ENCODE results near the gene GNAT2.

GNAT2 gene

DNA sequence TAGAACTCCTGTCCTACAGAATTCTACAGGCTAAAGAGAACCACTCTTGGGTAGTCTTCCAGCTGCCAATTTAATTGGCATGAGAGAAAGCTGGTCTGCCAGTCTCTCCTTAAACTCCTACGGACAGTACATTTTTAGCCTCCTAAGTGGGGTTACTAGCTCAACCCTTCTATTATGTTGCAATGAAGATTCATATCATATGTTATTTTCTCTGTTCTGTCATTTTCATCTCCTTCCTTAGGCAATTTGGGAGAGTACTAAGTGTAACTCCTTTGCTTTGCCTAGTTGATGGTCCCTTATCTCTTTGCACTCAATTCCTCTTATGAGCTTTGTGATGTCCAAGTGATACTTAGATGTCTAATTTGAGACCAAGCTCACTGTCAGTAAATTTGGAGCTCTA is 14.0 kb downstream of the GNAT2 start:
- no peak for DNase-seq

DNA sequence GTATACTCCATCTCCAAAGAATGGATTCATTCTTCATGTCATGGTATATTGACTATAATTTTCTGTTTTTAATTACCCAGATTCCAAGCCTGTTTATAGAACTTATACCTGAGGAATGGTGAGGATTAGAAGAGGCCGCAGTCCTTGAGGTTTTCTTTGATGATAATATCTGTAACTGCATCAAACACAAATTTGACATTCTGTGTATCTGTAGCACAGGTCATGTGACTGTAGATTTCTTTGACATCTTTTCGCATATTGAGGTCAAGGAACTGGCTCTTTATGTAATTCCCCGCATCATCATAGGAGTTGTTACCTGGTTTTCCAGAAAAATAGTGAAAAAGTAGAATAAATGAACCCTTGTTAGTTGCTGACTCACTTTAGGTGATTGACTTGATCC is 16.2 kb downstream of the GNAT2 start:
- no peak for DNase-seq

DNA sequence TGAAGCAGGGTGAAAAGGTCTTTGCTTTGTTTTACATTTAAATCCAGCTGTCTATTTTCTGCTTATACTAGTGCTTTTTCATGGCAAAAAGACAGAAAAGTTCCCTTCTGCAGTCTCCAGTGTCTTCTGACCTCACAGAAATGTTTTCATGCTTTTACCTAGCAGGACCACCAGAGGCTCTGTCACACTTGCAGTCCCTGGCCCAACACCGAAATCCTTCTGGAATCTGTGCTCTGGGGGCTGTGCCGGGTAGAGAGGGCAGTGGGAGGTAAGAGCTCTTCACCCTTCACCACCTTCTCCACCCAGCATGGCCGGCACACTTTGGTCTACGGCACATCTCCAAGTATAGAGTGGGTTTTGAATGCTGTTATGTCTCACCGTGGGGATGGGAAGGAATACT is 20.8 kb downstream of the GNAT2 start:
- DNase-seq = no peak

DNA sequence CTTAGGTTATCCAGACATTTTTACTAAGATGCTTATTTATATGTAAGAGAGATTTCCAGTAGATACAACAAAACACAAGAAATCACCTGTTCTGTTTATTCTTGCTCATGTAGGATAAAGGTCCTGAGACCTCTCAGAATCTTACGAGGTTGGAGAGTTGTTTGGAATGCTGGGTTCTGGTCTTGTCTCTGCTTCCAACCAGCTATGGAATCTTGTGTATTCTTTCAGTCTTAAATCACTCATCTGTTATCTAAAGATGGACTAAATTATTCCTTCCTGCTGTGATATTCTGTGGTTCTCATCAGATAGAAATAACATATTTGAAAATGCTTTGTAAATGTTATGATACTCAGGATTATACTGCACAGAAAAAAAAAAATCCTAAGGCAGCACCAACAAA is 21.3 kb downstream of the GNAT2 start:
- DNase-seq = no peak

DNA sequence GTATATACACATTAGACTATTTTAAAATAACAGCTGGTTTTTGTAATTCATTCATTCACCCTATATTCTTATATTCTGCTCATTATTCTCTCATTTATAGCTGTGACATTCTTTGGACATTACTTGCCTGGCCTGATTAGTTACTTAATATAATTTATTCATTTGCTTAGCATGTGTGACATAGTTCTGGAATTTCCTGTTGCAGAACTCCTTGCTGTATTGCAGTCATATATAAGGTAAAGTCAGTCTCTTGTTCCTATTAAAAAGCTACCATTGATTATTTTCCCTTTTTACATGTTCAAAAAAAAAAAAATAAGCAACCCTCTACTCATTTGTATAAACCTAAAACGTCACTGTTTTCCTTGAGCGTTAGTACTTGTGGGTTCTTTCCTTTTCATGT is 23.9 kb downstream of the GNAT2 start:
- DNase-seq = no peak

DNA sequence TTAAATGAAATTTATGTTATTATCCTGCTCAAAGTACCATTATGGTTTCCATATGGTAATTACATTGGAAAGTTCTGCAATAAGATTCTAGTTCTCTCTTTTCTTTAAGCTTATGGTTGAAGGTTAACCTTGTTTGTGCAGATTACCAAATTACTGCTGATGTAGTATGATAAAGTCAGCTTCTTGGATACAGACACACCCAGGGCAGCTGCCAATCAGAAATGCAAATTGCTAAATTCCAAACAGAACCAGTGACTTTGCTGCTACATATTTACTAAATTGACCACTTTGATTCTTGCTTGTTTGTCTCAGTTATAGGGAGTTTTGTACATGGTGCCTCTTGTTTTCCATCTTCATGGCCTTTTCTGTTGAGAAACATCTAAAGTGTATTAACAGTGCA is 26.5 kb downstream of the GNAT2 start:
- DNase-seq = no peak

DNA sequence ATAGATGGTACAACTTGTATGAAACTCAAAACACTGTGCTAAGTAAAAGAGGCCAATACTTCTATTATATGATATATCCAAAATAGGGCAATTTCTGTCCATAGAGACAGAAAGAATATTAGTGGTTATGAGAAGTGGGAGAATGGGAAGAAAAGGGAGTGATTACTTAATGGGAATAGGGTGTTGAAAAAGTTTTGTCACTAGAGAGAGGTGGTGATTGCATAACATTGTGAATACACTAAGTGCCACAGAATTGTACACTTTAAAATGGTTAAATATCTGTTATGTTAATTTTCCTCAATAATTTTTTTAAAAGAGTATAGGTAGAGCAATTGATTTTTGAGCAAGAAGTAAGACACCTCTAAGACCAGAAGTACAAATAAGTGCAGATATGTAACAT is 29.7 kb downstream of the GNAT2 start:
- DNase-seq = no peak

DNA sequence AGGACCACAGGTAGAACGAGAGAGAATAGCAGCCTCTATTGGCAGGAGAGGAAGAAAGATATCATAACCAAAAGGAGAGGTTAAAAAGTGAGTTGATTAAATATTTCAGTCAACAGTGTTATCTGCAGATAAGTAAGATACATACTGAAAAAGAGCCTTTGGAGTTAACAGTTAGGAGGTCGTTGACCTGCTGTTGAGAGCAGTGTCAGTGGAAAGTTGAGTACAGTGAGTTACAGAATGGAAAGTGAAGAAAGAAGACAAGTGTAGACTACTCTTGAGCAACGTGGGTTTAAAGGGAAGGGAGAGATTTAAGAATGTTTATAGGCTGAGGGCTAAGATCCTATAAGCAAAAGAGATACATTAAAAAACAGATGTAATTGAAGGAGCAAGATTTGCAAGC is 30.2 kb downstream of the GNAT2 start:
- DNase-seq = no peak

DNA sequence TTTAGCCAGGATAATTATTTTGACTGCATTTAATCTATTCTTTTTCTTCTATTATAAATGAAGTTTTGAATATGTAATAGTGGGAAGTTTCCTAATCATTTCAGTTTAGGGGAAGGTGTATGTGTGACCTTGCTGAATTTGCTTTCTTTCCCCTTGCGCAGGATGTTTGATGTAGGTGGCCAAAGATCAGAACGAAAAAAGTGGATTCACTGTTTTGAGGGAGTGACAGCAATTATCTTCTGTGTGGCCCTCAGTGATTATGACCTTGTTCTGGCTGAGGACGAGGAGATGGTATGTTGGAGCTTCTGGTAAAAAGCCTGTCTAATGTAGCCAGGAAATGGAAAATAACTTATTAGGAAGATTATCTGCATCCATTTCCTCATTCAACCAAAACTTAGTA is 33.4 kb downstream of the GNAT2 start:
- no peak for DNase-seq

DNA sequence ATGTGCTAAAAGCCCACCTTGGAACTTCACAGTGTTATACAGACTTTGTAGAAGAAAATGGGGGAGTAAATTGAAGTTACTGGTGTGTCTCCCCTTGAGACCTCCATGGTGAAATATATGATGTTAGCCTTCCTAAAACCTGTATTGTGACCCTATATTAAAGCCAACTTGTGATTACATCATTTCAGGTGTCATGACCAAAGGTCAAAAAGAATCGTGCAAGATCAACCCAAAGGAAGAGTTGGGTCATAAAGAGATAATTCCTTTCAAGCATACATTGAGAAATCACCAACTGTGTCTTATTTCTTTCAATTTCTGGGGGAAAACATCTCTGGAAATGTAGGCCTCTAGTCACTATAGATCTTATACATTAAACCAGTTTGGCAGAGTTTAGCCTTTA is 34.6 kb downstream of the GNAT2 start:
- DNase-seq = no peak

DNA sequence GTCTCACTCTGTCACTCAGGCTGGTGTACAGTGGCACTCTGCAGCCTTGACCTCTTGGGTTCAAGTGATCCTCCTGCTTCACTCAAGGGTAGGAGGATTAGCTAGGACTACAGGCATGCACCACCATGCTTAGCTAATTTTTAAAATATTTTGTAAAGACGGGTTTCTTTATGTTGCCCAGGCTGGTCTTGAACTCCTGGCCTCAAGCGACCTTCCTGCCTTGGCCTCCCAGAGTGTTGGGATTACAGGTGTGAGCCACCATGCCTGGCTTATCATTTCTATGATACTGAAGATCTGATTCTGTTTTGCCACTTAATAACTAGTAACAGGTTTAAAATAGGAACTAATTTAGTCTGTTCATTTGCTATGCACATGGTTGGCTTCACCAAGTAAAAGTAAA is 37.4 kb downstream of the GNAT2 start:
- DNase-seq = no peak

DNA sequence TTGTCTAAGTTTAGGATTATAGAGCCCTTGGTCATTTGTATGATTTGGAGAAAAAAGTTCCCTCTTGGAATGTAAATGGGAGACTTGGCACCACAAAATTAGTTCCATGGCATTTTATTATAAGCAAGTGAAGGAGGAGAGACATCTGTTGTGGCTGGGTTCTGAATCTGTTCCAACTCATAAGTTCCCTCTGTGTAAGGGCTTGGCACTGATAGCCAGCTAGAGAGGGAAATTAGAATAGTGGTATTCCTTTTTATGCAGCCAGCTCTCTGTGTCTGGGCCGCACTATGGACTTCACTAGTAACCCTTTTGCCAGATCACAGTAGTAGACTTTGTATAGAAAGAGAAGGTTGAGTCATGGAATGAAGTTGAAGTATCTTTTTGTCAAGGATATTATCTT is 39.9 kb downstream of the GNAT2 start:
- no peak for DNase-seq

DNA sequence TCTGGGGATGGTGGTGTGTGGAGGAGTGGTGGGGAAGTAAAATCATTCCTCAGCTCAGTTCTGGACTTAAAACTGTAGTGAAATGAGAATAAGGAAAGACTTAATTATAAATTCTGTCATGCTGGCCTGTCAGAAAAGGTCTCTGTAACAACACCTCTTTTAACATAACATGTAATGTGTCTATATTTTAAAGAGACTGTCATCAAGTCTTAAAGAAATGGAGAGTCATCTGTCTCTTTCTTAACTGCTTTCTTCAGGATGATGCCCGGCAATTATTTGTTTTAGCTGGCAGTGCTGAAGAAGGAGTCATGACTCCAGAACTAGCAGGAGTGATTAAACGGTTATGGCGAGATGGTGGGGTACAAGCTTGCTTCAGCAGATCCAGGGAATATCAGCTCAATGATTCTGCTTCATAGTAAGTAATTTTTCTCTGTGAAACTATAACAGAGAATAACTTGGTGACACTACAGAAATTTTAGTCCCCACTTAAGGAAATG is 40.4 kb downstream of the GNAT2 start:
- DNase-seq = no peak

DNA sequence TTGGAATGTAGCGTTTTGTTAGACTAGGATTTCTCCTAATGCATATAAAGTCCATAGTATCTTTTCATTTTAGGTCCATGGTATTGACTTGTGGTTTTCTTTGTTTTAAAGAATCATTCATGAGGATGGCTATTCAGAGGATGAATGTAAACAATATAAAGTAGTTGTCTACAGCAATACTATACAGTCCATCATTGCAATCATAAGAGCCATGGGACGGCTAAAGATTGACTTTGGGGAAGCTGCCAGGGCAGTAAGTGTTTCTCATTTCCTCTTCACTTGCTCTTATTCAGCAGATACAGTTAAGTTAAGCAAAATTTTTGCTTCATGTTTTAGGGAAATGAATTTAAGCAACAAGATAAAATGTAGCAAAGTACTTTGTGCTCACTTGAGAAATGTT is 45.6 kb downstream of the GNAT2 start:
- no peak for DNase-seq

DNA sequence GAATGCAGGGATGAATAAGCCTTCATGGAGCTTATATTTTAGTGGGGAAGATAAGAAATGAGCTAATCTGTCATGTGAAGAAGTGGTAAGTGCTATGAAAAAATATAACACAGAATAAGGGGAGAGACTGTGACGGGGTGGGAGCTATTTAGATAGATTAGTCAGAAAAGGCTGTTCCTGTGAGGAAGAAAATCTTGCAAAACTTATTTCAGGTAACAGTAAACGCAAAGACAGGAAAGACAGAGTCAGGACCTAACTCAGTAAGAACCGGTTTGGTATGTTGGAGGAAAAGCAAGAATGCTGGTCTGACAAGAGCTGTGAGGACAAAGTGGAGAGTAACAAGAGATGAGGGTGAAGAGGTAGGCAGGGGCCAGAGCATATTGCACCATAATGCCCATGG is 49.0 kb downstream of the GNAT2 start:
- DNase-seq = no peak

DNA sequence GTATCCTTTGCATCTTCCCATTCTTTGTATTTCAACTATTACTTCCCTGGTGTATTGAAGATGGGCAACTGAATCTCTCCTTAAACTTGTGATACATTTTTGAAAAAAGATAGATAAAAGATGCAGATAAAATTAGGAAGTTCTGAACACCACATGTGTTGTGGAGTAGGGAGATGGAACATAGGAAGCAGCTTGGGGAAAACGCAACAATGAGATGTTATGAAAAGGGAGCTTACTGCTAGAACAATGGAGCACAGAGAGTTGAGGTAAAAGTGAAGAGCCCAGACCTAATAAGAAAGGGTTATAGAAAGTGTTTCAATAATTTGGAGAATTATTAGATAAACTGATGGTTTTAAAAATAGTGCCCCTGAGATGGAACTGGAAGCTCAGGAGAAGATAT is 50.1 kb downstream of the GNAT2 start:
- no peak for DNase-seq

DNA sequence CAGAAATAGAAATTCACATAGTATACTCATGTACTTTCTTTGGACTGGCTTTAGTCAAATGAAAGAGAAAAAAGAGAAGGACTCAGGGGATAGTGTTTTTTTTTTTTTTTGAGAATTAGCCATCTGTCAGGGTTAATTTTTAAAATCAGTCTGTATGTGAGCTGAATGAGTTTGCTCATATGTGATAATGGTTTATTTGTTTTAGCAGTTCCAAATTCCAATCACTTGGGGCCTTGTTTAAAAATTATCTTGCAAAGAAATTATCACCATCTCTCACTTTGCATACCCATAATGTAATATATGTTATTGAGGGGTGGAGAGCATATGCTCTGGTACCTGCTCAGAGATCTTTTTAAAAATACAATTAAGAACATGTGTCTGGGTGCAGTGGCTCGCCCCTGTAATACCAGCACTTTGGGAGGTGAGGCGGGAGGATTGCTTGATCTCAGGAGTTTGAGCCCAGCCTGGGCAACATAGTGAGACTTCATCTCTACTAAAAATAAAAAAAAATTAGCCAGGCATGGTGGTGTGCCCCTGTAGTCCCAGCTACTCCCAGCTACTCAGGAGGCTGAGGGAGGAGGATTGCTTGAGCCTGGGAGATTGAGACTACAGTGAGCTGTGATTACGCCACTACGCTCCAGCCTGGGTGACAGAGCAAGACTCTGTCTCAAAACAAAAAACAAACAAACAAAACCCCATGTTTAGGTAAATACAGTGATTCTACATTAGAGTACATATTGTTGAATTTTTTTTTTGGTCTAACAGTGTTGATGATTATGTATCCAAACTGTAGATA is 51.3 kb downstream of the GNAT2 start:
- DNase-seq = no peak

DNA sequence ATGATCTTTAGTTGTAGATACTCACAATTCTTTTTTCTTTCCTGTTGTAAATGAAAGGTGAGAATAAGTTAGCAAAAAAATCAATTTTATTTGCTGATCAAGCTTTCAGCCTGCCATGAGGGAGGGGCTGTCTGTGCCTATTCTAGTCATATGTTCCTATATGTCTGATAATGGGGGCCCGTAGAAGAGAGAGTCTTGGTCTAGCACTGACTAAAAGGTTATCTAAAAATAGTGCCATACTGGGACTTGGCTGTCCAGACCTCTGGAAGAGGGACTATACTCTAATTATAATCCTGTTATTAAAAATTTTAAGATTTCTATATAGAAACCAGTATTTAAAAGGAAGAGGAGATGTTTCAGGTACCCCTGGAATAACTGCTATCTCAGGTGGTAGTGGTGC is 52.4 kb downstream of the GNAT2 start:
- DNase-seq = no peak

DNA sequence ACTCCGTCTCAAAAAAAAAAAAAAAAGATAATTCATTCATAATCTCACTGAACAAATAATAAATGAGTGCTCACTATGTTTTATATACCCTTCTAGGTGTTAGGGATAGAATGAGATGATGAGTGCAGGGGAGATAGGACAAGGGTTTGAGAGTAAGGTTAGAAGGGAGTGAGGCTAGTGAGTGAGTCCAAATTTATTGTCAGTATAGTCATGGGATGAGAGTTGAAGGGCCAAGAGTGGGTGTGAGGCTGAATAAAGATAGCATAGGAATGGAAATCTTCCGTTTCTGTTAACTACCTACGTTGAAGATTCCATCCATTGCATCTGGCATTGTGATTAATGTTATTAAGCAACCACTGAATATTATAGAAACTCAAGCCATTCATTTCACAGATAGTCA is 54.2 kb downstream of the GNAT2 start:
- DNase-seq = no peak

DNA sequence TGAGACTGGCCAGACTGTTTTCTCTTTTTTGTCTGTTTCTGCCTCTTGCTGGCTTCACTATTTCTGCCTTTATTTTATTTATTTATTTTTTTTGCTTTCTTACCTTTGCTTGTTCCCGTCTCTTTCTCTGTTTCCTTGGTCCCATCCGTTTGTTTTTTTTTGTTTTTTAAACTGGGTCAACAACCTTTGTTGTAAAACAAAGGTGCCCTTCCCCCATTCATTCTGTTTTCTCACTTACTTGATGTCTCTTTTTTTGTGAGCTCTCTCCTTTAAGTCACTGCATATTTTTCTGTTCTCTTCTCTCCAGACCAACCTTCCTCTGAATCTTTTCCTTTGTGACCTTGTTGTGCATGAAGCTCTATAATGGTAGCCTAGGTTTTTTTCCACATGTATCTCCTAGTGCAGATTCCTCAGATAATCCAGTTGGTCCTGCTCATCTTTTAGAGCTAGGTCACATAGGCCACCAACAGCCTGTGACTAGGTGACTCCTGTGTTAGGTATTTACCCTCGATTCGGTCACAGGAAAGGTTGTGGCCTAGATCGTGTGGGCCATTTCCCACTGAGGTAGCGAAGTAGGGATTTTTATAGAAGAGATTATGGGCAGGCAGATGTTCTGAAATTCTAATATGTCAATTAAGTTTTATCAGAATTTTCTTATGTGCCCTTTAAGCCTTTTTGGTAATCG is 55.1 kb downstream of the GNAT2 start:
- no peak for DNase-seq

DNA sequence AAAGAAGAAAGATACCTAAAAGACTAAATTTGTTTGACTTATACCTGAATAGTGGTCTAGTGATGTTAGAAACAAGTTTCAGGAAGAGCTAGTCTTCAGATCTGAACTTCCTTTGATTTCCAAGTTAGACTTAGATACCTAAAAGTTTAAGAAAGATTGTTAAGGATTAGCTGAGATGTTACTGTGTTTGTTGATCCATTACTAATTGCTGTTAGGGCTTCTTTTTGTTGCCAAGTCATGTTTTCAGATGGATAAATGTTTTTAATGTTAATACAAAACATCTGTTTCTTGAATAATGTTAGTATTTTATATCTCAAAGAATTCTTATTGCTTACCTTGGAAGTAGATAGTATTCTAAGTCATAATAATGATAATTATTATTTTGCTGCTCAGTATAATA is 59.4 kb downstream of the GNAT2 start:
- no peak for DNase-seq

DNA sequence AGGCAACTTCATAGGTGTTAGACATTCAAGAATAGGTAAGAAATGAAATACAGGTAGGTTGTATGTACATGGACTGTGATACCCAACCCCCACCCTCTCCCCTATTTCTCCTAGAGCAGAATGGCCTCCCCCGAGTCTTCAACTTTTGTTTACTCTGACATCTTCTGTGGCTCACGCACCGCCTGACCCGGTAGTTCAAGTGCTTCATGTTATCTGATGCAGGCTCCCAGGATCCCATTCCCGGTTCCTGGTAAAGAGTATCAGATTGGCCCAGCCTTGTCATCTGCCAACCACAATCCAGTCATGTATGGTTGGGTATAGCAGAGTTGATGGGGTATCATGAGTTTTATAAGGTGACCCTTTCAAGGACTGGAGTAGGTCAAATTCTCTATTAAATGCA is 61.9 kb downstream of the GNAT2 start:
- DNase-seq = no peak

DNA sequence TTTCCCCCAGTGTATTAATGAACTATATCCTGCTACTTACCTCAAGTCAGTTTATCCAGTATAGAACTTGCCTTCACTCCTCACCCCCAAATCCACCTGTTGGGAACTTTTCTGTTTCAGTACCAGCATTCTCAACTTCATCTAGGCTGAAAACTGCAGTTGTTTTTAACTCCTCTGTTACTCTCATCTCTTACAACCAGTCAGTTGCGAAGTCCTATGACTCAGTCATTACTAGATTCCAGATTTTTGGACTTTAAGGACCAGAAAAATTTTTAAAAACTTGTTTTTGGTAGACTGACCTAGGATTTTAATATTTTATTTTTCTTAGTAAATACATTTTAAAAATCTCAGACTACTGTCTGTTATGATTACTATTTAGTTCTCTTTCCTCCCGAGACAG is 62.9 kb downstream of the GNAT2 start:
- DNase-seq = no peak

Data from activated gamma-delta T cell treated with Interleukin-2 at 50 U/mL for 16 hours (primary cell).